IMR-90 (cell line): ENCODE measurements around the gene ZNF302.

Source experiments
- BHLHE40 ChIP-seq: fragments of 150-350 bp; IDR thresholded peaks from 2 replicates; pipeline ENCODE4 v1.6.1; 2016; ENCODE audit warnings: mild to moderate bottlenecking, low read depth, low read length
- POLR2A ChIP-seq: IDR thresholded peaks from 2 replicates; pipeline ENCODE4 v1.6.1; 2012; ENCODE audit warnings: mild to moderate bottlenecking, low read depth, low read length
- RAD21 ChIP-seq: IDR thresholded peaks from 2 replicates; pipeline ENCODE4 v1.6.1; 2012; ENCODE audit warnings: low read length, improper control_type of control experiment
- RCOR1 ChIP-seq: IDR thresholded peaks from 2 replicates; pipeline ENCODE4 v1.6.1; 2012; ENCODE audit warnings: mild to moderate bottlenecking, low read length, improper control_type of control experiment; ENCODE audit not compliant: insufficient replicate concordance
- TF ChIP-seq, protein P1 (sequence below): conservative IDR thresholded peaks from 2 replicates; pipeline ENCODE4 v1.5.1; 2012; ENCODE audit warnings: mild to moderate bottlenecking, low read depth, low read length, improper control_type of control experiment

DNA sequence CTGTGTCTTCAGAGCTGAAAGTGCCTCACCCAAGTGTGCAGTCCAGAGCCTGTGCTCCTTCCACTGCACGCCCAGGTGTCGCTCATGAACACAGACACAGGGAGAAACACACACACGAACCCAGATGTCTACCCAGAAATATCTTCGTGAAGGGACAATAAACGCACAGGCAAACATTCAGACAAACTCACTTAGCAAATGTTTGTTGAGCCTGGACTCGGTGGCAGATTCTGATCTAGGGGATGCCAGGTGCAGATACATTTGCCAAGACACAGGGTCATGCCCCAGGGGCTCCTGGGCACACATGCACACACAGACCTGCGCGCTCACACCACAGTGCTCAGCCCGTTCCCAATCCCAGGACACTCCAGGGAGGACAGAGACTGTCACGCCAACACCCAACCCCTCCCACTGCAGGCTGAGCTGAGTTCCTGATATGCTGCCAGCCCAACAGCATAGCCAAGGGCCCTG is 32.5 kb upstream of the ZNF302 start:
- no peak for TF ChIP-seq RAD21
- TF ChIP-seq, protein P1, sequence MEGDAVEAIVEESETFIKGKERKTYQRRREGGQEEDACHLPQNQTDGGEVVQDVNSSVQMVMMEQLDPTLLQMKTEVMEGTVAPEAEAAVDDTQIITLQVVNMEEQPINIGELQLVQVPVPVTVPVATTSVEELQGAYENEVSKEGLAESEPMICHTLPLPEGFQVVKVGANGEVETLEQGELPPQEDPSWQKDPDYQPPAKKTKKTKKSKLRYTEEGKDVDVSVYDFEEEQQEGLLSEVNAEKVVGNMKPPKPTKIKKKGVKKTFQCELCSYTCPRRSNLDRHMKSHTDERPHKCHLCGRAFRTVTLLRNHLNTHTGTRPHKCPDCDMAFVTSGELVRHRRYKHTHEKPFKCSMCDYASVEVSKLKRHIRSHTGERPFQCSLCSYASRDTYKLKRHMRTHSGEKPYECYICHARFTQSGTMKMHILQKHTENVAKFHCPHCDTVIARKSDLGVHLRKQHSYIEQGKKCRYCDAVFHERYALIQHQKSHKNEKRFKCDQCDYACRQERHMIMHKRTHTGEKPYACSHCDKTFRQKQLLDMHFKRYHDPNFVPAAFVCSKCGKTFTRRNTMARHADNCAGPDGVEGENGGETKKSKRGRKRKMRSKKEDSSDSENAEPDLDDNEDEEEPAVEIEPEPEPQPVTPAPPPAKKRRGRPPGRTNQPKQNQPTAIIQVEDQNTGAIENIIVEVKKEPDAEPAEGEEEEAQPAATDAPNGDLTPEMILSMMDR: no peak
- no peak for TF ChIP-seq RCOR1
- no peak for TF ChIP-seq POLR2A
- TF ChIP-seq BHLHE40: no peak
